H9 (cell line): ENCODE data around the gene TSR1. TPM values are rescaled to one million over a fixed set of nuclear protein-coding genes. Genes with fewer than 3 reads are reported as not detected.

Source experiments
- DNase-seq: peaks from one replicate; pipeline ENCODE4 v3.0.0-alpha.2; 2017
- H2AFZ ChIP-seq: one replicate; pipeline ENCODE4 v1.6.1; 2013; ENCODE audit warnings: mild to moderate bottlenecking, low read length, control low read depth, moderate library complexity
- H2AK5ac ChIP-seq: 2 replicates; pipeline ENCODE4 v1.6.1; 2013; ENCODE audit warnings: low read length, control low read depth, mixed read lengths; ENCODE audit not compliant: insufficient read length
- H2BK120ac ChIP-seq: one replicate; pipeline ENCODE4 v1.6.1; 2013; ENCODE audit warnings: low read depth, mild to moderate bottlenecking, low read length, control low read depth, inconsistent platforms; ENCODE audit not compliant: poor library complexity, severe bottlenecking
- H2BK12ac ChIP-seq: 2 replicates; pipeline ENCODE4 v1.6.1; 2013; ENCODE audit warnings: low read length, control low read depth, mixed read lengths, low read depth; ENCODE audit not compliant: insufficient read length
- H2BK15ac ChIP-seq: 2 replicates; pipeline ENCODE4 v1.6.1; 2013; ENCODE audit warnings: low read depth, low read length, control low read depth
- H2BK20ac ChIP-seq: one replicate; pipeline ENCODE4 v1.6.1; 2013; ENCODE audit warnings: low read depth, mild to moderate bottlenecking, low read length, control low read depth, inconsistent platforms; ENCODE audit not compliant: poor library complexity, severe bottlenecking
- H2BK5ac ChIP-seq: 2 replicates; pipeline ENCODE4 v1.6.1; 2013; ENCODE audit warnings: low read length, control low read depth, mixed read lengths; ENCODE audit not compliant: insufficient read length
- H3K14ac ChIP-seq: 2 replicates; pipeline ENCODE4 v1.6.1; 2013; ENCODE audit warnings: low read length, control low read depth; ENCODE audit not compliant: insufficient read depth
- H3K18ac ChIP-seq: 2 replicates; pipeline ENCODE4 v1.6.1; 2013; ENCODE audit warnings: low read depth, mild to moderate bottlenecking, mixed read lengths, low read length, control low read depth; ENCODE audit not compliant: insufficient read length
- H3K23ac ChIP-seq: 2 replicates; pipeline ENCODE4 v1.6.1; 2013; ENCODE audit warnings: low read length, control low read depth, mixed read lengths, low read depth; ENCODE audit not compliant: insufficient read length
- H3K23me2 ChIP-seq: 2 replicates; pipeline ENCODE4 v1.6.1; 2013; ENCODE audit warnings: low read depth, mild to moderate bottlenecking, mixed read lengths, low read length, control low read depth; ENCODE audit not compliant: insufficient read length, poor library complexity, severe bottlenecking
- H3K27ac ChIP-seq: 2 replicates; pipeline ENCODE4 v1.5.1; 2013; ENCODE audit warnings: low read length, control low read depth, mixed read lengths, low read depth; ENCODE audit not compliant: insufficient read length
- H3K27me3 ChIP-seq: 2 replicates; pipeline ENCODE4 v1.6.1; 2013; ENCODE audit warnings: low read length, control low read depth, inconsistent platforms; ENCODE audit not compliant: insufficient read depth
- H3K4ac ChIP-seq: 2 replicates; pipeline ENCODE4 v1.6.1; 2013; ENCODE audit warnings: low read depth, mild to moderate bottlenecking, control low read depth, inconsistent platforms, low read length, moderate library complexity
- H3K4me1 ChIP-seq: 2 replicates; pipeline ENCODE4 v1.6.1; 2013; ENCODE audit warnings: low read length, control low read depth, inconsistent platforms; ENCODE audit not compliant: insufficient read depth
- H3K4me2 ChIP-seq: 2 replicates; pipeline ENCODE4 v1.6.1; 2013; ENCODE audit warnings: low read length, control low read depth, mixed read lengths; ENCODE audit not compliant: insufficient read length, insufficient read depth
- H3K56ac ChIP-seq: 2 replicates; pipeline ENCODE4 v1.6.1; 2013; ENCODE audit warnings: low read depth, mild to moderate bottlenecking, mixed read lengths, low read length, control low read depth; ENCODE audit not compliant: insufficient read length
- H3K79me1 ChIP-seq: 2 replicates; pipeline ENCODE4 v1.6.1; 2013; ENCODE audit warnings: low read depth, mild to moderate bottlenecking, moderate library complexity, low read length, control low read depth, inconsistent platforms; ENCODE audit not compliant: insufficient read depth, poor library complexity, severe bottlenecking
- H3K79me2 ChIP-seq: 2 replicates; pipeline ENCODE4 v1.6.1; 2013; ENCODE audit warnings: low read length, control low read depth, inconsistent platforms; ENCODE audit not compliant: insufficient read depth
- H3K9ac ChIP-seq: 2 replicates; pipeline ENCODE4 v1.6.1; 2013; ENCODE audit warnings: low read length, control low read depth, mixed read lengths; ENCODE audit not compliant: insufficient read length; ENCODE audit errors: extremely low read depth
- H3K9me3 ChIP-seq: one replicate; pipeline ENCODE4 v1.6.1; 2013; ENCODE audit warnings: low read depth, low read length, inconsistent platforms; ENCODE audit not compliant: control insufficient read depth
- H3T11ph ChIP-seq: one replicate; pipeline ENCODE4 v1.6.1; 2013; ENCODE audit warnings: mild to moderate bottlenecking, low read length, control low read depth, inconsistent platforms
- H4K20me1 ChIP-seq: one replicate; pipeline ENCODE4 v1.6.1; 2013; ENCODE audit not compliant: control insufficient read depth, insufficient read length, insufficient read depth
- H4K5ac ChIP-seq: 2 replicates; pipeline ENCODE4 v1.6.1; 2013; ENCODE audit warnings: low read depth, mild to moderate bottlenecking, mixed read lengths, low read length, control low read depth; ENCODE audit not compliant: insufficient read length
- H4K8ac ChIP-seq: replicated peaks from 2 replicates; pipeline ENCODE4 v1.6.1; 2013; ENCODE audit warnings: low read length, control low read depth, mixed read lengths, low read depth; ENCODE audit not compliant: insufficient read length
- H4K91ac ChIP-seq: 2 replicates; pipeline ENCODE4 v1.6.1; 2013; ENCODE audit warnings: low read depth, mild to moderate bottlenecking, moderate library complexity, mixed read lengths, low read length, control low read depth; ENCODE audit not compliant: insufficient read length
- H3K27ac Mint-ChIP-seq, 3 experiments: 2 replicates in 2 of 3; 3 replicates in 1 of 3; pipeline ENCODE4 v1.8.0; 2020 to 2021; ENCODE audit warnings: mixed read lengths in 3 of 3, mild to moderate bottlenecking in 1 of 3, moderate library complexity in 1 of 3
- H3K27me3 Mint-ChIP-seq: 2 replicates; pipeline ENCODE4 v1.8.0; 2021; ENCODE audit warnings: low read depth, mild to moderate bottlenecking, moderate library complexity, mixed read lengths
- H3K36me3 Mint-ChIP-seq, 3 experiments: 2 replicates in 2 of 3; 3 replicates in 1 of 3; pipeline ENCODE4 v1.8.0; 2020 to 2021; ENCODE audit warnings: low read depth in 3 of 3, mixed read lengths in 3 of 3; ENCODE audit not compliant: insufficient read depth in 1 of 3
- H3K4me1 Mint-ChIP-seq, 2 experiments: 2 replicates each; pipeline ENCODE4 v1.8.0; 2020; ENCODE audit warnings: mixed read lengths in 2 of 2
- H3K4me3 Mint-ChIP-seq, 2 experiments: 2 replicates in 1 of 2; 3 replicates in 1 of 2; pipeline ENCODE4 v1.8.0; 2020 to 2021; ENCODE audit warnings: mild to moderate bottlenecking in 2 of 2, mixed read lengths in 2 of 2, moderate library complexity in 1 of 2
- H3K9me3 Mint-ChIP-seq, 2 experiments: 2 replicates in 1 of 2; 3 replicates in 1 of 2; pipeline ENCODE4 v1.8.0; 2020; ENCODE audit warnings: mild to moderate bottlenecking in 2 of 2, mixed read lengths in 2 of 2, moderate library complexity in 1 of 2
- CTCF ChIP-seq: fragments of 200-600 bp; sonication (generic); conservative IDR thresholded peaks from 3 replicates; pipeline ENCODE4 v1.8.0; 2021; ENCODE audit warnings: antibody characterized with exemption, mild to moderate bottlenecking
- WGBS: extraction: QIAGEN DNeasy Blood & Tissue Kit; methylation state at CpG from one replicate; pipeline ENCODE4 v1.1.7; 2013; ENCODE audit warnings: missing lambda C conversion rate, low lambda C conversion rate, mixed read lengths; ENCODE audit not compliant: insufficient read length; ENCODE audit errors: extremely low coverage; 5-methylcytosine and 5-hydroxymethylcytosine counted together
- total RNA-seq: library from RNA; stranded (reverse); gene quantifications from 2 replicates; pipeline ENCODE4 v1.2.1, GENCODE V29; 2021

Gene TSR1
- total RNA-seq, 1 experiment from 2014 or later = 81.1 TPM

GRCh38 chr17:2347805-2348685 is 11.8 kb upstream of the TSR1 start:
- Mint-ChIP-seq H3K4me1 (peaks cover 22 to 37% of the 10 kb centered on the region in 2 experiments), H3K27me3 (no peaks in the 10 kb centered on the region), H3K27ac (peak overlapping the region; percentile 97 to 99 (median 98)), H3K4me3 (peak overlapping the region; percentile 49 to 73), H3K36me3 (peaks cover 2 to 18% (median 11%) of the 10 kb centered on the region in 3 experiments; a peak in 6 of 7 replicates), H3K9me3 (no peaks in the 10 kb centered on the region)
- Histone ChIP-seq H3K4me1 (peaks cover 4% of the 10 kb centered on the region), H3K4me2 (peak overlapping the region; percentile 72), H2AK5ac (no peak overlapping the region), H4K8ac (no peak overlapping the region), H3K4ac (peak overlapping the region; percentile 22; the same call in 1 of the 2 replicates), H4K91ac (no peak overlapping the region), H2AFZ (peak overlapping the region; percentile 26), H2BK120ac (peak overlapping the region; percentile 28), H3K56ac (no peak overlapping the region), H3K27ac (peak overlapping the region; percentile 92), H2BK5ac (peak overlapping the region; percentile 14), H3T11ph (peak overlapping the region; percentile 68), H2BK20ac (no peak overlapping the region), H3K23ac (no peak overlapping the region), H3K79me1 (no peaks in the 10 kb centered on the region), H3K9ac (peak overlapping the region; percentile 49), H4K5ac (peak overlapping the region; percentile 40), H2BK12ac (no peak overlapping the region), H3K79me2 (no peaks in the 10 kb centered on the region; the same call in 1 of the 2 replicates), H4K20me1 (no peaks in the 10 kb centered on the region), H3K18ac (peak overlapping the region; percentile 90), H3K9me3 (no peaks in the 10 kb centered on the region), H3K23me2 (peaks cover 5% of the 10 kb centered on the region), H2BK15ac (peak overlapping the region; percentile 69; the same call in 1 of the 2 replicates), H3K27me3 (no peaks in the 10 kb centered on the region), H3K14ac (peak overlapping the region; percentile 70; the same call in 1 of the 2 replicates)
- peak; percentile 99 for DNase-seq
- TF ChIP-seq CTCF = no peak
- no CpG with 5 or more reads among the region's 11 CpGs for WGBS
